ENCODE data around the gene PHACTR3.
"Not testable (repeated sequence)": the region's sequence is repeated elsewhere in the genome, so short reads cannot be mapped to it uniquely, and the experiment has no call there.

The PHACTR3 gene

DNA sequence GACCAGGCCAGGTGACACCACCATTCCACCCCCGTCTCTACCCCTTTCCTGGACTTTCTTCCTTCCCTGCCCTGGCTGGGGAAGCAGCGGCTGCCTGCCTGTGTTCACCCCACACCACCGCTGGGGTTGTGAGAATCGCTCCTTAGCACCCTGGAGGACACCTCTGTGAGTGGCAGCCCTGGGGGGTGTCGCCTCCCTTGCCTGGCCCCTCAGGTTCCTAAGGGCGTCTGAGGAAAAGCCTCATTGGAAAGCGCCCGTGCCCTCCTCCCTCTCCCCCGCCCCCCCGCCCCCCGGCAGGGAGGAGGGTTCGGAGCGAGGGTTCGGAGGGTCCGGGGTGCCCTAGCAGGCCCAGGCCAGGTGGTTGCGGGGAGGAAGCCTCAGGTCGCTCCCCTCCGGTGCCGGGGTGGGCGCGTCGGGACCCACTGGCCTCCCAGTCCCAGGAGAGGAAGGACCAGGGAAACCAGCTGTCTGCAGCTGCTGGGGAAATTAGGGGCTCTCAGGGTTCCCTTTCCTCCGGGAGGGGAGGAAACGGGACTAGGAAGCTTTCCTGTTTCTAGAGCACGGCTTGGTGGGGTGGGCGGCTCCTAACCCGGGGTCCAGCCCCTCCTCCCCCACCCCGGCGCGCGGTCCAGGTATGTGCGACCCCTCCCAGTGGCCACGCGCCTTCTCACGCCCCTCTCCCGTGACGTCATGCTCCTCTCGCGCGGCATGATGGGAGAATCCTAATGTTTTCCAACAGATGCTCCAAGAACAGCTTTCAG is at the start of gene PHACTR3:
Gene PHACTR3 (plus strand): TSS at position 760 of the 761 bp plus-strand sequence. CDS start 475 bp downstream, outside the sequence.
- no peak for DNase-seq (ENCODE audit: low spot score)

DNA sequence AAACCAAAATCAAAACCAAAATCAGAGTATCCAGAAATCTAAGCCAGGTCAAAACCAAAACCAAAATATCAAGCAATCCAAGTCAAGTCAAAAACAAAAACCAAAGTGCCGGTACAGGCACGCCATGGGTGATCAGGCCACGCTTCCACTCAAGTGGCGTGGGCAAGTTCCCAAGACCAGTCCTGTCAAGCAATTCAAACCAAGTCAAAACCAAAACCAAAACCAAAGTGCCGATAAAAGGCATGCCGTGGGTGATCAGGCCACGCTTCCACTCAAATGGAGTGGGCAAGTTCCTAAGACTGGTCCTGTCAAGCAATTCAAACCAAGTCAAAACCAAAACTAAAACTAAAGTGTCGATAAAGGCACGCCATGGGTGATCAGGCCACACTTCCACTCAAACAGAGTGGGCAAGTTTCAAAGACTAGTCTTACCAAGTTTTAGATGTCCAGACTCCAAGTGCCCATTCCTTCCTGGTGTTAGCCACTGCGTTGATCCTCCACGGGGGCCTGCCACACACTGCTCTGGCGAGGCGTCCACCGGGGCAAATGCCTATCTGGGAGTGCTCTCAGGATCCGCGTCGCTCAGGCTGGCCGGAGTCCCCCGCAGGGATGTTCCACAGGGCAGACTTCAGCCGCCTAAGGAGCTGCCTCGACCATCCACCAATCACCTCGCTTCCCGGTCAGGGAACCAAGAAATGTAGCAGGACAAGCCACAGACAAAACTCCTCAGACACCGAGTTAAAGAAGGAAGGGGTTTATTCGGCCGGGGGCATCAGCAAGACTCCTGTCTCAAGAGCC is 46.4 kb upstream of the PHACTR3 start:
- not testable (repeated sequence) for DNase-seq (ENCODE audit: low spot score)

DNA sequence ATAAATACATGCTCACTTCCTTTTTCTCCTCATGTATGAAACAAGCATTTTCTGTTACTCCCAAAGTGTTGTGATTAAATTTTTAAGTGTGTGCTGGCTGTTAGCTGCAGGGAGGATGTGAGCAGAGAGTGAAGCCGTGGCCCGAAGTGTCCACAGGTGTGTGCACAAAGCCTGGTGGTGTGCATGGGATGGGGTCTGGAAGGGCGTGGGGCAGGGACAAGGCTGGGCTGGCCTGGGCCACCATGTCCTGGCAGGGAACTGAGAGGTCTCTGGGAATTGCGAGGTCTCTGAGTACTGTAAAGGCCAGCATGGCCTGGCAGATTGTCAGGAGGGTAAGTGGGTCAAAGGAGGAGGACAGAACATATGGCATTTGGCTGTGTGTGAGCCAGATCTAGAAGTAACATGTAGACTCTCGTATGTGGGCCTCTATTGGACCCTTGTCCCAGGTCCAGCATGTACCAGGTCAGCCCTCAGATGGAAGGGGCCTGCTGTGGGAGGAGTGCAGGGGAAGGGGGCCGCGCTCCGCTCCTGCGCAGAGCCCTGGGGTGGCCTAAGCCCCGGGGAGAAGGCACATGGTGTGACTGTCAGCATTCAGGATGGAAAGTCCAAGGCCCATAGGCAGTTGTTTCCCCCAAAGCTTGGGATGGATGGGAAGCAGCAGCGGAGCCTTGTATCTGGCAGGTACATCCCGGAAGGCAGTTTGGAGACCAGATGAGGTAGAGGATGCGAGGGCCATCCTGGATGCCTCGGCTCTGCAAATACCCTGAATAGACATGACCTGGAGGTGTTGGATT is 45.1 kb upstream of the PHACTR3 start:
- DNase-seq (ENCODE audit: low spot score): no peak

DNA sequence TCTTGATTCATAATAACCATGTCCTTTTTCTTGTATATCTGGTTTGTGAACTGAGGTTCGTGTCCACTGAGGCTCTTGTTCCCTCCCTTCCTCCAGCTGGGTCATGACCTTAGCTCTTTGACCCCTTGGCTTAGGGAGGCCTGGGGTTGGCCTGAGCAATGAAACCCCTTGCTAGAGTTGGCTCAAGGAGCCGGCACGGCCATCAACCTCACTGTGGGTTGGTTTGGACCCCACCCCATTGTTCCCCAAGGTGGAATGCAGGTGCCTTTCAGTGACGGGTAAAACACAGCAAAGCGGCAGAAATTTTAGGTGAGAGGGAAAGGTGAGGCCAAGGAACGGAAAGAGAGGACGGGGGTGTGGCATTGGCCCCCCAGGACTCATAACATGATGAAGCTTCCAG is 44.5 kb upstream of the PHACTR3 start:
- DNase-seq (ENCODE audit: low spot score): no peak

DNA sequence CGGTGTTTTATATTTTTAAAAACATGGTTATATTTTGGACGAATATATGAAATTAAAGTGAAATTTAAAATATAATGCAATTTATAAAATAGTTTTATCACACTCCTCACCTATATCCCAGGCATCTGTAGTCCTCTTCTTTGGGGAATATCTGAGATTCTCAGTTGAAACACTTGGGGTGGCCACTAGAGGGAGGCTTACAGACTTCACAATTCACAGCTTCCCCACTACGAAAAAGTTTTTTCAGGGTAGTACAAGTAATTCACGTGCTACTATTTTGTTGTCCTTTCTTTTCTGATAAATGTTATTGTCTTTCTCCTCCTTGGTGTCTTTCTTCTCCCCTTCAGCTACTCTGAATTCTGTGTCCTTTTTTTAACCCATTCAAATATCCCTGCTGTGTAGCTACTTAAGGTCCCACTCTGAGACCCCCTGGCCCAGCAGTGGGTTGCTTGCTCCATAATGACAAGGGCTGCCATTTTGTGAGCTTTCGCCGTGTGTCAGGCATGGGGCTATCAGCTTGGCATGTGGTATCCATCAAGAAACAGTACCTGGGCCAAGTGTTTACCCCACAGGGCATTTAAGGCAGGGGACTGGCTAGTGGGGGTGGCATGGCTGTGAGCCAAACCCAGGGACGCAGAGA is 43.6 kb upstream of the PHACTR3 start:
- DNase-seq (ENCODE audit: low spot score): no peak

DNA sequence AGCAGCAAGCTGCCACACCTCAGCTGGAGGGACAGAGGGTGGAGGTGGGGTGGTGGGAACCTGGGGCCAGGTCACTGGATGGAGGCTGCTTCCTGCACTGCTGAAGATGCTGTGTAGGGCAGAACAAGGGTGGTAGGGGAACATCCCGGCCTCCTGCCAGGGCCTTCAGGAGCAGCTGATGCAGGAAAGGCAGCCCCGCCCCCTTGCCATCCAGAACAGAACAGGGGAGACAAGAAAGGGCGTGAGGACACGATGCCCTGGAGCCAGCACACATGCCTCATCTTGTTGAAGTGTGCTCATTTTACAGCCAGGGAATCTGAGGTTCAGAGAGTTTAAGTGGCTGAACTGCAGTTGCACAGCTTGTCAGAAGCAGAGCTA is 43.1 kb upstream of the PHACTR3 start:
- DNase-seq (ENCODE audit: low spot score): no peak

DNA sequence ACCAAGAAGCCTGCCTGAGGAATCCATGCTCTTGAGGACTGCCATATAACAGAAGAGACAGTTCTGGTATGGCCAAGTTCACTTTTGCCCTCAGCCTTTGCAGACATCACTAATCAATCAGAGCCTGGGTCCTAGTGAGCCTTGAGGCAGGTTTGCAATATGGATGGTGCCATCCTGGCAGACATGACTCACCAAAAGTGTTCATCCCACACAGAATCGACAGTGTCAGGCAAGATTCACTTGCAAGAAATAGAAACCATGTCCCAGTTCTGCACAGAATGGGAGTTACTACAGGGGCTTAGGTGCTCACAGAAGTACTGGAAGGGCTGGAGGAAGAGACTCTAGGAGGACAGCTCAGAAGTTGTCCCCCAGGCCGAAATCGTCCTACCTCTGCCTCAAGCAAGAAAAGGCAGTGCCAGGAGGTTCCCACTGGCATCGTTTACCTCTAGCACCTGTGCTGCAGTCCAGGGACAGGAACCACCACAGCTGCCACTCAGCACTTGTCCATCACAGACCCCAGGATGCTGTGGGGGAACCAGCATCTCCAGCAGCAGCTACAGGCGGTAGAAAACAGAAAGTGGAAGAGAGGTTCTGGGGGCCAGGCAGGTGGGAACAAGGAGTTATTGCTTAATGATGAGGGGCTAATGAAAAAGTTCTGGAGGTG is 42.6 kb upstream of the PHACTR3 start:
- DNase-seq (ENCODE audit: low spot score): no peak

DNA sequence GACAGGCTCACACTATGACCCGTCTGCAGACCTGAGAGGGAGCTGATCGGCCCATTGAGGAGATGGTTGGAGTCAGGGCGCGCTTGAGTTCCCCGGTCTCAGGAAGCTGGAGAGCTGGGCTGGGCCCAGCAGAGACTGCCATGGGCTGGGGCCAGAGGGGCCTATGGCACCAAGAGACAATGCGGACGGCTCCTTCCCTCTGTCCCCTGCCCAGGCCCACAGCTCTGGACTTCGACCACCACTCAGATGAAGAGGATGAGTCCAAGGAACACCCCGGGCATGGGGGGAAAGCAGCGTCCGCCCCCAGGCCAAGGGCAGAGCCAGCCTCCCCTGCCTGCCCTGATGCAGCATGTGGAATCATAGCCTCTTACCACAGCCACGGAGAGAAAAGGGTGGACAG is 40.2 kb upstream of the PHACTR3 start:
- DNase-seq (ENCODE audit: low spot score): no peak

DNA sequence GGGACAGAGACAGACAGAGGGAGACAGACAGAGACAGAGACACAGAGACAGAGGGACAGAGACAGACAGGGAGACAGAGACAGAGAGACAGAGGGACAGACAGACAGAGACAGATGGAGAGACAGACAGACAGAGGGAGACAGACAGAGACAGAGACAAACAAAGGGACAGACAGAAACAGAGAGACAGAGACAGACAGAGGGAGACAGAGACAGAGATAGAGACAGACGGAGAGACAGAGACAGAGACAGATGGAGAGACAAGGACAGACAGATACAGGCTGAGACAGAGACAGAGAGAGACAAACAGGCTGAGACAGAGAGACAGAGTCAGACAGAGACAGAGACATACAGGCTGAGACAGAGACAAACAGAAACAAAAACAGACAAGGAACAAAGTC is 39.4 kb upstream of the PHACTR3 start:
- DNase-seq (ENCODE audit: low spot score): no peak

DNA sequence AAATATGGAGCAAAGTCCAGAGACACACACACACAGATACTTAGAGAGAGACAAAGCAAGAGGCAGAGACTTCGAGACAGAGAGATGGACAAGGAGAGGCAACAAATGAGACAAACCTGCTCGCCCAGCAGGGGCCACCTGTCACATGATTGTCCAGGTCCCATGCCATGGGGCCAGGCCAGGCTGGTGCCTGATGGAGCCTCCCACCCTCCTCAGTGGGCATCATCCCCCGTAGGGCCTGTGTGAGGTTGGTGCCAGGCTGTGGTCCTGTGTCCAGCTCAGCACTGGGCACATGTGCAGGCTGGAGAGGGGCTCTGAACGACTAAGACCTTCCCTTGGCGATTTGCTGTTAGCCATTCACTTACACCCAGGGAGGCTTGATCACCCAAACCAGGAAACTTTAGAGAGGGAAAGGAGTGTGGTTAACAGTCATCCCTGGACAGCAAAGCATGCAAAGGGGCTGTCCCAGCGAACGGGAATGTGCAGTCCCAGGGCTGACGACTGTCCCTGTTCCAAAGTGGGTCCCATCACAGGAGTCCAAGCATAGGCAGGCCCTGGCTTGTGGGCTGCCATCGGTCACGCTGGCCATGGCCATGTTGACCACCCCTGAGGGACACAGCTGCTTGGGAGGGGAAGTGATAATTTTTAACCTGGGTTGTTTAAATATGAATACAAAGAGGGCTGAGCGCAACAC is 38.4 kb upstream of the PHACTR3 start:
- no peak for DNase-seq (ENCODE audit: low spot score)

DNA sequence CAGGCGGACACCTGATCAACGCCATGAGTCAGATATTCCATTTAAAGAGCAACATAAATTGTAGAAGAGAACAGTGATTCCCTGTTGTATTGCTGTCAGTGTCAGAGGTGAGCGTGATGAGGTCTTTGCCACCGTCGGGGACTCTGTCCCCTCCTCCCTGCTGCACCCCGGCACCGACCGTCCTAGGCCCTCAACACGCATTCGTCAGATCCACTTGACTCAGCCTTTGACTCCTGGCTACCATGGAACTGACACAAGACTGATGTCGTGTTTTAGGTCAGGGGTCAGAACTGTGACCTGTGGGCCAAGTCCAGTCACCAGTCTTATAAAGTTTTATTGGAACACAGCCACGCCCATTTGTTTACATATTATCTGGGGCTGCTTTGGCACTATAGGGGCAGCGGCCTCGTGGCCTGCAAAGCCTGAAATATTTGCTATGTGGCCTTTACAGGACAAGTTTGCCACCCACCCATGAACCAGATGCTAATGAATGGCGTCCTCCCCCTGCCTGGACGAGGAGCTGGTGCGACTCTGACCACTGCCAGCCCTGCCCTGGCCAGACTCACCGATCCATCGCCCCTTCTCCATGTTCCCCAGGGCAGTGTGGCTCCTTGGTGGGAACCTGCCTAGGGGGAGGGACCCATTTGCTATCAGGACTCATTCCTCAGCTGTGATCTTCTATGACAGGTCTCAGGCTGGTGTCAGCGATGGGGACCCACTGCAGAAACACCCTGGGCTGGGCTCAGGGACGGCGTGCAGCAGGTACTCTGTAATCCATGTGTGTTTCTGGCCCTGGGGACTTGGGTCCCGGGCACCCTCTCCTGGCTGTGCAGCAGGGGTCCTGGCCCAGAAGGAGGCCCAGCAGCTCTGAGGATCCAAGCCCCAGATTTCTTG is 37.5 kb upstream of the PHACTR3 start:
- DNase-seq (ENCODE audit: low spot score): no peak

DNA sequence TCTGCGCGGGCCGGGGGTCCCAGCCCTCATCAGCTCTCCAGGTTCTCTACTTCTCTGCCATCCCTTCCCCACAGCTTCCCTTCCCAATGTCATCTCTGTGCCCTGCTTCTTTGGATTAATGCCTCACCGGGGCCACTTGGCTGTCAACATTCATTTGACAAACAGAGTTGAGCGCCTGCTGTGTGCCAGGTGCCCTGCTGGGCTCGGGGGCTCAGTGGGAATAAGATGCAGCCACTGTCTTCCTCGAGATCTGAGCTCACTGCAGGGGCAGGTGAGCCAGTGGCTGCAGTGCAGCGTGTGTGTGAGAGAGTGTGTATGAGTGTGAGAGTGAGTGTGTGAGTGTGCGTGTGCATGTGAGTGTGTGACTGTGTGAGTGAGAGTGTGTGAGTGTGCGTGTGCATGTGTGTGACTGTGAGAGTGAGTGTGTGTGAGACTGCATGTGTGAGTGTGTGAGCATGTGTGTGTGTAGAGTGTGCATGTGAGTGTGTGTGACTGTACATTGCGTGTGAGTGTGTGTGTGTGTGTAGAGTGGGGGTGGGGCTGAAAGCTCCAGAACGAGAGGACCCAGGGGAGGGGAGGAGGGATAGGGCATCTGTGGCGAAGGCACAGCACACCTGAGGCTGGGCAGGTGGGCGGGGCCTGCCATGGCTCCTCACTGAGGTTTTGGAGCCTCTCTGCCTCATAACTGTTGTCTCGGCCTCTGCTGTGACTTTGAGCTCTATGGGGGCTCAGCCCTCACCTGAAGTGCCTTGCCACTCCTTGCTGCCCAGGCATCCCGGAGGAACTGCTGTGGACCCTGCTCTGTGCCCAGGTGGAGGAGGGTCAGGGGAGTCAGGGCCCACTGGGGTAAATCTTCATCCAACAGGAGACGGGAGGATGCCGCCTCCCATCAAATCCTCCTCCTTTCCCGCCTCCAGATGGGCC is 36.5 kb upstream of the PHACTR3 start:
- DNase-seq (ENCODE audit: low spot score): no peak

DNA sequence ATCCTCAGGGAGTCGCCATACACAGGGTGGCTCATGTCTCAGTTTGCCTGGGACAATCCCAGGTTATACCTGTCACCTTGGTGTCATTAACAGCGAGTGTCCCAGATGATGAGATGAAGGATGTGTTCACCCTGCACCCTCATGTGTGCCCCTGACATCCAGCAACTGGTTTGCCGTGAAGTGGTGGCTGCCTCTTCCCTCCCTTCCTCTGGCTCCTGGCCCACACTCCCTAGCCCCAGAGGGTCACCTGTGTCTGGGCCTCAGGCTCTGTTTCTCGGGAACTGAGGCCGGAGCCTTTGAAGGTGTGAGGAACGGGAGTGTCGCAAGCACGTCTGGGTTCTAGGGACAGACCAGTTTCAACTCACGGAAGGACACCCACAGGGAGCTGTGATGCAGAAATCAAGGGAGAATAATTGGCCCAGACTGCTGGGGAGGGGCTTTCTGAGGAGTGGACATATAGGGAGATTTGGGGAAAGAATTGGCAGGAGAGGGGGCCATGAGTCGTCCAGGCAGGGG is 35.8 kb upstream of the PHACTR3 start:
- no peak for DNase-seq (ENCODE audit: low spot score)

DNA sequence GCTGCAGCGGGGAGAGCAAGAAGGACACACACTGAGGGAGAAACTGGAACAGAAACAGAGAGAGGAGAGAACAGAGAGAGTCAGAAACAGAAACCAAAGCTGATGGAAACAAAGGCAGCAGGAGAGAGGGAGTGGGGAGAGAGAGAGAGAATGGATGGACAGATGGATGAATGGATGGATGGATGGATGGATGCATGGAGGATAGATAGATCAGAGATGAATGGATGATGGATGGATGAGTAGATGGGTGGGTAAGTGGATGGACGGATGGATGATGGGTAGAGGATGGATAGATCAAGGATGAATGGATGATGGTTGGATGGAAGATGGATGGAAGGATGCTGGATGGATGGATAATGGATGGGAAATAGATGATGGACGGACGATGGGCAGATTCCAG is 35.0 kb upstream of the PHACTR3 start:
- DNase-seq (ENCODE audit: low spot score): no peak

DNA sequence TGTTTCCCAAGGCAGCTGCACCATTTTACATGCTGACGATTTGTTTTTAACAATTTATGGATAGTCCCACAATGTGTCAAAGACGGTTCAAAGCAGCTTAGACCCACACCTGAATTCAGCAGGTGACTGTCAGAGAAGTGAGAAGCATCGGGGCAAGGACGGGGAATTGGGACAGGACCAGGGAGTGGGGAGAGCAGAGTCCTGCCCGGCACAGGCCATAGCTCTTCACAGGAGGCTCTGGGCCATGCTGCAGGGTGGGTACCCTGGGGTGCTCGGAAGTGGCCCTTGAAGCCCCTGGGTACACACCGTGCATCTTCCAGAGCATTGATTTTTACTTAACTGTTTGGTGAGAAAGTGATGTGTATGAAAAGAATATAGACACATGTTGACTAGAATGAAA is 33.2 kb upstream of the PHACTR3 start:
- DNase-seq (ENCODE audit: low spot score): no peak

DNA sequence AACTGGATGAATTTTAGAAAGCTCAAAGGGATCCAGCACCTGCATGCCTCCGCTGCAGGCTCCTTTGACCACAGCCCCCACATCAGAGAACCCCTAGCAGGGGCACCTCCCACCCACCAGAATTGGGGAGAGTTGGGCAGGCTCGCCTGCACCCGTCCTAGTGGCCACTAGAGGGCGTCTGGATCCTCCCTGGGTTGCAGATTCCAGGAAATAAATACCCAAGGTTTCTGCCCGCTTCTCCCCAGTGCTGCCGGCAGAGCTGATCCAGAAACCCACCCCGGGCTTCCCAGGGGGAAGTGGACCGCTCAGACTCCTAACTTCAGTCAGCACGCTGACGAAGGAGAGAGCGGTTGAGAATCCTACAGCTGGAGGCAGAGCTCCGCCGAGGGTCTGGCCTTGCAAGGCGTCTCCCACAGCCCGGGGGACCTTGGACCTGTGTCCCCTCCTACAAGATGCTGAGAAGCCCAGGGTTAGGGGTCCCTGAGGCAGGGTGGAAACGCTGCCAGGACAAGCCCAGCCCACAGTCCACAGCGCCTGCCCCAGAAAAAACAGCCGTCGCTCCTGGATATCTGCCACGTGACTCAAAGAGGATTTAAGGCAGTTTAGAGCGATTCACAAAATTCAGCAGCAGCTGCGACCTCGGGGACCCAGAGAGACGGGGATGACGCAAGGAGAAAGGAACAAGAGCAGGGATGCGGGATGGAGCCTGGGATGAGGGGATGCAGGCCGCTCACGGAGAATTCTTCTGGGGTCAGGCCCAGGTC is 32.6 kb upstream of the PHACTR3 start:
- DNase-seq (ENCODE audit: low spot score): peak; percentile 34

DNA sequence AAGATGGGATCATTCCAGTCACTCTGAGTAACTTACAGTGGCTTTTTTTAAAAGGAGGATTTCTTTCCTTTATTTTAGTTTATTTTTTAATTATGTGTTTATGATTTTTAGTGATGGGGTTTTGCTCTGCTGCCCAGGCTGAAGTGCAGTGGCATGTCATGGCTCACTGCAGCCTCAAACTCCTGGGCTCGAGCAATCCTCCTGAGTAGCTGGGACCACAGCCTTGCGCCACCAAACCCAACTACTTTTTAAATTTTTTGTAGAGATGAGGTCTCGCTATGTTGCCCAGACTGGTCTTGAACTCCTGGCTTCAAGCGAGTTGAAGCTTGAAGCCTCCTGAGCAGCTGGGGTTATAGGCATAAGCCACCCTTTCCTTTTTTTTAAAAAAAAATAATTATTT is 31.8 kb upstream of the PHACTR3 start:
- no peak for DNase-seq (ENCODE audit: low spot score)

DNA sequence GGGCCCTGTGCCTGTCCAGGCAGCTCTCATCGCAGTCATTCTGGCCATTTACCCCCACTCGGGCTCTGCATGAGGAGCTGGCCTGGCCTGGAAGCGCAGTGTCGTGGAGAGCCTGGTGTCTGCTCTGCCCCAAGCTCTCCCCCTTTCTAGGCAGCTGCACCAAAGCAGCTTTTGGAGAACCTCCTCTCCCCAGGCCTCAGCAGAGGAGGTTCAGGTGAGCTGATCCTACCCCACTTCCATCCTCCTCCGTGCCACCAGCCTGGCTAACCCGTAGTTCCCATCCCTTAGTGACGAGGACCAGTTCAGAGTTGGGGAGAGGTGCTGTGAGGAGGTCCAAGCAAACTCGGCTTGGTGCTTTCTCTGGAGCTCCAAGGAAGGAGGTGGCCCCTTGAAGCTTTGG is 30.5 kb upstream of the PHACTR3 start:
- no peak for DNase-seq (ENCODE audit: low spot score)
